ENCODE measurements around the gene RILPL1.
A peak's percentile ranks its signal among the peaks of the same experiment; 100 is the strongest.
"Not testable (repeated sequence)": the region's sequence is repeated elsewhere in the genome, so short reads cannot be mapped to it uniquely, and the experiment has no call there.

The RILPL1 gene

DNA sequence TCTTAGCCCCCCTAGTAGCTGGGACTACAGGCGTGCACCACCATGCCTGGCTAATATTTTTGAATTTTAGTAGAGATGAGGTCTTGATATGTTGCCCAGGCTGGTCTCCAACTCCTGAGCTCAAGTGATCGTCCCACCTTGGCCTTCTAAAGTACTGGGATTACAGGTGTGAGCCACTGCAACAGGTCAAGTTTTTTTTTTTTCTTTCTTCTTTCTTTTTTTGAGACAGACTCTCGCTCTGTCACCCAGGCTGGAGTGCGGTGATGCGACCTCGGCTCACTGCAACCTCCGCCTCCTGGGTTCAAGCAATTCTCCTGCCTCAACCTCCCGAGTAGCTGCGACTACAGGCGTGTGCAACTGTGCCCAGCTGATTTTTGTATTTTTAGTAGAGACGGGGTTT lies 70.3 kb downstream of the RILPL1 start:
- peaks cover 20% of the 10 kb centered on the region for H3K36me3 ChIP-seq (ENCODE audit: control insufficient read depth, insufficient read depth, low read length)
- not testable (repeated sequence) for H3K9ac ChIP-seq (ENCODE audit: low read length); H3K4me3 ChIP-seq (ENCODE audit: low read depth, low read length); H3K27me3 ChIP-seq (ENCODE audit: control insufficient read depth, insufficient read depth, low read length); H3K4me1 ChIP-seq (ENCODE audit: control insufficient read depth, insufficient read depth, low read length); H3K9me3 ChIP-seq (ENCODE audit: control insufficient read depth, insufficient read depth, low read depth, low read length); H3K27ac ChIP-seq (ENCODE audit: low read depth, low read length)

- Histone ChIP-seq H3K36me3 (ENCODE audit: control insufficient read depth, insufficient read depth, low read length) (0 out of 2 replicates have a peak, but pooled peaks cover 2% of the 10 kb centered on the region), H3K4me3 (ENCODE audit: low read depth, low read length) (peak within 1 kb of the TSS; percentile 83), H3K4me1 (ENCODE audit: control insufficient read depth, insufficient read depth, low read length) (no peaks in the 10 kb centered on the region), H3K9me3 (ENCODE audit: control insufficient read depth, insufficient read depth, low read depth, low read length) (no peaks in the 10 kb centered on the region), H3K27me3 (ENCODE audit: control insufficient read depth, insufficient read depth, low read length) (no peaks in the 10 kb centered on the region), H3K9ac (ENCODE audit: low read length) (peak within 1 kb of the TSS; percentile 95), H3K27ac (ENCODE audit: low read depth, low read length) (peak within 1 kb of the TSS; percentile 94)
Observed at GRCh38 chr12:123457980-123458779, 75.3 kb downstream of the RILPL1 start, which contains the start of gene SNRNP35. TSS of gene SNRNP35 (plus strand) at chr12:123458139. CDS start at chr12:123465541, 7,402 bp downstream.

DNA sequence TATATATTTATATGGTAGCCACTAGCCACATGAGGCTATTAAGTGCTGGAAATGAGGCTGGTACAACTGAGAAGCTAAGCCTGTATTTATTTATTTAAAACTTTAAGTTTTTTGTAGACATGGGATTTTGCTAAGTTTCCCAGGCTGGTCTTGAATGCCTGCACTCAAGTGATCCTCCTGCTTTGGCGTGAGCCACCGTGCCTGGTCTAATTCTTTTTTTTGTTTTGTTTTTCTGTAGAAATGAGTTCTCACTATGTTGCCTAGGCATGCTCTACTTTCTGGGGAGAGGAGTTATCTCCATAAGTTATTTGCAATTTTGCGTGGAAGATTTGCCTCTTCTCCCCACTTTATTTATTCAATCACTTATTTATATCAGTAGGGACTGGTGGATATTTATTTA lies 80.4 kb downstream of the RILPL1 start:
- Histone ChIP-seq H3K27me3 (ENCODE audit: control insufficient read depth, insufficient read depth, low read length) (no peaks in the 10 kb centered on the region), H3K36me3 (ENCODE audit: control insufficient read depth, insufficient read depth, low read length) (no peaks in the 10 kb centered on the region), H3K4me1 (ENCODE audit: control insufficient read depth, insufficient read depth, low read length) (no peaks in the 10 kb centered on the region), H3K9ac (ENCODE audit: low read length) (no peak overlapping the region), H3K27ac (ENCODE audit: low read depth, low read length) (no peak overlapping the region), H3K4me3 (ENCODE audit: low read depth, low read length) (no peak overlapping the region), H3K9me3 (ENCODE audit: control insufficient read depth, insufficient read depth, low read depth, low read length) (no peaks in the 10 kb centered on the region)

- H3K27ac ChIP-seq (ENCODE audit: low read depth, low read length); H3K27me3 ChIP-seq (ENCODE audit: control insufficient read depth, insufficient read depth, low read length); H3K36me3 ChIP-seq (ENCODE audit: control insufficient read depth, insufficient read depth, low read length); H3K4me3 ChIP-seq (ENCODE audit: low read depth, low read length); H3K9ac ChIP-seq (ENCODE audit: low read length); H3K4me1 ChIP-seq (ENCODE audit: control insufficient read depth, insufficient read depth, low read length); H3K9me3 ChIP-seq (ENCODE audit: control insufficient read depth, insufficient read depth, low read depth, low read length): not testable (repeated sequence)
Observed at GRCh38 chr12:123452276-123452550, 81.3 kb downstream of the RILPL1 start.

DNA sequence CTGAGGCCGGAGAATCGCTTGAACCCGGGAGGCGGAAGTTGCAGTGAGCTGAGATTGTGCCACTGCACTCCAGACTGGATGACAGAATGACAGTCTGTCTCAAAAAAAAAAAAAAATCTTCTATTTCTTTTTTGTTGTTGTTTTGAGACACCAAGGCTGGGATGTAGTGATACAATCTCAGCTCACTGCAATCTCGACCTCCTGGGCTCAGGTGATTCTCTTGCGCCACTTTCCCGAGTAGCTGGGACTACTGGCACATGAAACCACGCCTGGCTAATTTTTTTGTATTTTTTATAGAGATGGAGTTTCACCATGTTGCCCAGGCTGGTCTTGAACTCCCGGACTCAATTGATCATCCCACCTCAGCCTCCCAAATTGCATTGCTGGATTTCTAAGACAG lies 82.9 kb downstream of the RILPL1 start:
- Histone ChIP-seq H3K4me3 (ENCODE audit: low read depth, low read length) (no peak overlapping the region), H3K9ac (ENCODE audit: low read length) (no peak overlapping the region), H3K36me3 (ENCODE audit: control insufficient read depth, insufficient read depth, low read length) (no peaks in the 10 kb centered on the region), H3K9me3 (ENCODE audit: control insufficient read depth, insufficient read depth, low read depth, low read length) (no peaks in the 10 kb centered on the region), H3K27ac (ENCODE audit: low read depth, low read length) (no peak overlapping the region), H3K27me3 (ENCODE audit: control insufficient read depth, insufficient read depth, low read length) (no peaks in the 10 kb centered on the region), H3K4me1 (ENCODE audit: control insufficient read depth, insufficient read depth, low read length) (peaks cover 4% of the 10 kb centered on the region; the same call in 1 of the 2 replicates)

- Histone ChIP-seq H3K4me3 (ENCODE audit: low read depth, low read length) (no peak overlapping the region), H3K9ac (ENCODE audit: low read length) (no peak overlapping the region), H3K36me3 (ENCODE audit: control insufficient read depth, insufficient read depth, low read length) (no peaks in the 10 kb centered on the region), H3K27me3 (ENCODE audit: control insufficient read depth, insufficient read depth, low read length) (no peaks in the 10 kb centered on the region), H3K9me3 (ENCODE audit: control insufficient read depth, insufficient read depth, low read depth, low read length) (no peaks in the 10 kb centered on the region), H3K27ac (ENCODE audit: low read depth, low read length) (no peak overlapping the region), H3K4me1 (ENCODE audit: control insufficient read depth, insufficient read depth, low read length) (peaks cover 4% of the 10 kb centered on the region; the same call in 1 of the 2 replicates)
Observed at GRCh38 chr12:123449856-123450255, 83.7 kb downstream of the RILPL1 start.

DNA sequence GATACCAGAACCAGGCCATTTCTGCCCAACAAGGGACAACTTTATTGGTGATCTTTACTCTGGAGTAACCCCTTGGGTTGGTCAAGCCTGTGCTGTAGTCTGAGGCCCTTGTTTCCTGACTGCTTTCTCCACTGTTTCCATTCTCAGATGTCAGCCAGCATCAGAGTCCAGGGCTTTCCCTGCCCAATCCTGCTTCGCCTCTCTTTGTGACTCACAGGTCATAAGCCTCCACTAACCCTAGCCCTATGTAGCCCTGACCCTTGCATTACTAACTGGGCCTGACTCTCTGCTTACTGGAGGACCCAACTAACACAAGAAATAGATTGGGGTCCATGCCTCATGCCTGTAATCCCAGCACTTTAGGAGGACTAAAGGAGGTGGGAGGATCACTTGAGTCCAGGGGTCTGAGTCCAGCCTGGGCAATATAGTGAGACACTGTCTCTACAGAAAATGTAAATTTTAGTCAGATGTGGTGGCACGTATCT lies 84.2 kb downstream of the RILPL1 start:
- no peaks in the 10 kb centered on the region for H3K36me3 ChIP-seq (ENCODE audit: control insufficient read depth, insufficient read depth, low read length)

DNA sequence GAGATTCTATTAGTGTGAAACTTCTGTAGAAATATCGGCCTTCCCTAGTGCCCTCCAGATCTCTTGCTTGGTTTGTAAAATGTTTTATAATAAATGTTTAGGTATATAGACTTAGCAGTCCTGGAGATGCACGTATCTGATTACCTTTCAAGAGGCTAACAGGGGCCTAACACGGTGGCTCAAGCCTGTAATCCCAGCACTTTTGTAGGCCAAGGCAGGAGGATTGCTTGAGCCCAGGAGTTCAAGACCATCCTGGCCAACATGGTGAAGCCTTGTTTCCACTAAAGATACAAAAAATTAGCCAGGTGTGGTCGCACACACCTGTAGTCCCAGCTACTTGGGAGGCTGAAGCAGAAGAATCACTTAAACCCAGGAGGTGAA lies 87.2 kb downstream of the RILPL1 start:
- H3K4me1 ChIP-seq (ENCODE audit: control insufficient read depth, insufficient read depth, low read length), result peaks cover 4% of the 10 kb centered on the region; the same call in 1 of the 2 replicates
- no peak overlapping the region for H3K9ac ChIP-seq (ENCODE audit: low read length)
- H3K9me3 ChIP-seq (ENCODE audit: control insufficient read depth, insufficient read depth, low read depth, low read length), result no peaks in the 10 kb centered on the region
- H3K27ac ChIP-seq (ENCODE audit: low read depth, low read length), result no peak overlapping the region
- H3K4me3 ChIP-seq (ENCODE audit: low read depth, low read length), result no peak overlapping the region
- H3K27me3 ChIP-seq (ENCODE audit: control insufficient read depth, insufficient read depth, low read length), result no peaks in the 10 kb centered on the region
- H3K36me3 ChIP-seq (ENCODE audit: control insufficient read depth, insufficient read depth, low read length), result no peaks in the 10 kb centered on the region

More for the DNA sequence above, 84.2 kb downstream of the RILPL1 start:
- Histone ChIP-seq H3K27ac (ENCODE audit: low read depth, low read length) (no peak overlapping the region), H3K27me3 (ENCODE audit: control insufficient read depth, insufficient read depth, low read length) (no peaks in the 10 kb centered on the region), H3K9ac (ENCODE audit: low read length) (no peak overlapping the region), H3K9me3 (ENCODE audit: control insufficient read depth, insufficient read depth, low read depth, low read length) (no peaks in the 10 kb centered on the region), H3K4me3 (ENCODE audit: low read depth, low read length) (no peak overlapping the region), H3K4me1 (ENCODE audit: control insufficient read depth, insufficient read depth, low read length) (peaks cover 4% of the 10 kb centered on the region; the same call in 1 of the 2 replicates)

GRCh38 chr12:123445388-123446332 lies 87.9 kb downstream of the RILPL1 start:
- Histone ChIP-seq H3K27me3 (ENCODE audit: control insufficient read depth, insufficient read depth, low read length) (no peaks in the 10 kb centered on the region), H3K4me1 (ENCODE audit: control insufficient read depth, insufficient read depth, low read length) (peaks cover 4% of the 10 kb centered on the region; the same call in 1 of the 2 replicates), H3K36me3 (ENCODE audit: control insufficient read depth, insufficient read depth, low read length) (no peaks in the 10 kb centered on the region), H3K9ac (ENCODE audit: low read length) (no peak overlapping the region), H3K9me3 (ENCODE audit: control insufficient read depth, insufficient read depth, low read depth, low read length) (no peaks in the 10 kb centered on the region), H3K27ac (ENCODE audit: low read depth, low read length) (no peak overlapping the region), H3K4me3 (ENCODE audit: low read depth, low read length) (no peak overlapping the region)

GRCh38 chr12:123444092-123445026 lies 89.2 kb downstream of the RILPL1 start:
- no peaks in the 10 kb centered on the region for H3K36me3 ChIP-seq (ENCODE audit: control insufficient read depth, insufficient read depth, low read length)
- H3K9me3 ChIP-seq (ENCODE audit: control insufficient read depth, insufficient read depth, low read depth, low read length), result no peaks in the 10 kb centered on the region
- H3K27me3 ChIP-seq (ENCODE audit: control insufficient read depth, insufficient read depth, low read length), result no peaks in the 10 kb centered on the region
- no peak overlapping the region for H3K27ac ChIP-seq (ENCODE audit: low read depth, low read length)
- H3K4me3 ChIP-seq (ENCODE audit: low read depth, low read length), result no peak overlapping the region
- H3K9ac ChIP-seq (ENCODE audit: low read length), result no peak overlapping the region
- H3K4me1 ChIP-seq (ENCODE audit: control insufficient read depth, insufficient read depth, low read length), result peaks cover 4% of the 10 kb centered on the region; the same call in 1 of the 2 replicates

Measured in HUES6 (cell line).